Stimulated activated CD4-positive, alpha-beta T cell treated with anti-CD3 and anti-CD28 coated beads, Interleukin-15, amount 100 ng/mL, for 48 hours (primary cell): Measurements from ENCODE around the gene IFI6.
"Not testable (repeated sequence)": the region's sequence is repeated elsewhere in the genome, so short reads cannot be mapped to it uniquely, and the experiment has no call there.

Source experiments
- DNase-seq, 2 donors: peaks; one replicate each; pipeline ENCODE4 v3.0.0-alpha.2; 2020; ENCODE audit warnings: low read depth in 2 of 2

IFI6 gene, protein sequence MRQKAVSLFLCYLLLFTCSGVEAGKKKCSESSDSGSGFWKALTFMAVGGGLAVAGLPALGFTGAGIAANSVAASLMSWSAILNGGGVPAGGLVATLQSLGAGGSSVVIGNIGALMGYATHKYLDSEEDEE

DNA sequence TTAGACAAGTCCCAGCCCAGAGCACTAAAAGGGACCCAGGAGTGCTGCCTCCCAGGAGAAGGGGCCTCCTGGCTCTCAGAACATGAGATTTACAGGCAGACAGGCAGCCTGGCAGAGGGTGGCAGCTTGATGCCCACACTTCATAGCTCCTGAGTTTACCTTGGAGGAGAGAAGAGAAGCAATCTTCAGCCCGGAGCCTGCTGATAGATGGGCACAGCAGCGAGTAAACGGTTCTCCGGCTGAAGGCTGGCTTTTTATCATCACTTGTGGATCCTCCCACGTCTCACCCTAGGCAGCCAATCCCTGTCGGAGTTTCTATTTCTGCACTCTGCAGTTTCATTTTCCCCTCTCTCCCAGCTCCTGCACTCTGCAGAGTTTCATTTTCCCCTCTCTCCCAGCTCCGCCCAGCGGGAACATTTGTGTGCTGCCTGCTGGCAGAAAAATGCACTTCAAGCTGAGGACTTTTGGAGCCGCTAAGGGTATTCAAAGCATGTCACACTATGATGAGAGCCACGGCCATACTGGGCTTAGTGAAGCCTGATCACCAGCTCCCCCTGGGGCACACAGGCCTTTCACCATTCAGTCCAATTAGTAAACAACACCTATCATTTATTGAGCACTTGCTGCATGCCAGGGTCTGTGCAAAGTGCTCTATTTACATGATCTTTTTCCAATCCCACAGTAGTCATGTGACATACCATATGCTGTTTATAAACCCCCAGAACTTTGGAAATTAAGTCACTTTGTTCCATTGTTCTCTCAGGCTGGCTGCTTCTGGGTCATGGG is at the start of gene IFI6:
TSS of gene IFI6 (minus strand) at position 229 of the 786 bp plus-strand sequence. CDS start 2,878 bp downstream, outside the sequence.
- peak in 1 of 2 donors; percentile 60 for DNase-seq

DNA sequence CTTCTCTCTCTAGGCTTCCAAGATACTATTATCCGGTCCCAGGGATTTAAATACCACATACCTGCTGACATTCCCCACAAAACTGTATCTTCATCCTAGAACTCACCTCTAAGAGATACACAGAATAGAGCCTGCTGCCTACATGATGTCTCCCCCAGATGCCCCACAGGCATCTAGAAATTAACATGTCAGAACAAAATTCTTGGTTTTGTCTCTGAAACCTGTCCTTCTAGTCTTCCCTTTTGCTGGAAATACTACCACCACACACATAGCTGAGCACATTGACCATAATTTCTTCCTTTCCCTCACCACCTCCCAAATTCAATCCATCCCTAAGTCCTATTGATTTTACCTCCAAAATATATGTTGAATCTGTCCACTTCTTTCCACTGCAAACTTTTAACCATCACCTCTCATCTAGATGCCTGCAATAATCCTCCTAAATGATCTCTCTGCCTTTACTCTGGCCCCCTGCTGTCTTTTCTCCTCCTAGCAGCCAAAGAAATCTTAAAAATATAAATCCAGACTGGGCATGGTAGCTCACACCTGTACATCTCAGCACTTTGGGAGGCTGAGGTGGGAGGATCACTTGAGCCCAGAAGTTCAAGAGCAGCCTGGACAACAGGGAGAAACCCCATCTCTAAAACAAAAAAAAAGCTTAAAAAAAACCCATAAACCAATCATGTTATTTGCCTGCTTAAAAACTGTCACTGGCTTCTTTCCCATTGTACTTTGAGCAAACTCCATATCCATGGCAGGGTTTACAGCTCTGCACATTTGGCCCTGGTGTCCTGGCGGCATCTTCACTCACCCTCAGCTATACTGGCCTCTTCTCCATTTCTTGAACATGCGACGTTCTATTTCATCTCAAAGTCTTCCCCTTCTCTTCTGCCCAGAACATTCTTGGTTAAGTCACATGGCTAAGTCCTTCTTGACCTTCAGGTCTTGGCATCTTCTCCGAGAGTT is 47.6 kb upstream of the IFI6 start:
- no peak for DNase-seq

DNA sequence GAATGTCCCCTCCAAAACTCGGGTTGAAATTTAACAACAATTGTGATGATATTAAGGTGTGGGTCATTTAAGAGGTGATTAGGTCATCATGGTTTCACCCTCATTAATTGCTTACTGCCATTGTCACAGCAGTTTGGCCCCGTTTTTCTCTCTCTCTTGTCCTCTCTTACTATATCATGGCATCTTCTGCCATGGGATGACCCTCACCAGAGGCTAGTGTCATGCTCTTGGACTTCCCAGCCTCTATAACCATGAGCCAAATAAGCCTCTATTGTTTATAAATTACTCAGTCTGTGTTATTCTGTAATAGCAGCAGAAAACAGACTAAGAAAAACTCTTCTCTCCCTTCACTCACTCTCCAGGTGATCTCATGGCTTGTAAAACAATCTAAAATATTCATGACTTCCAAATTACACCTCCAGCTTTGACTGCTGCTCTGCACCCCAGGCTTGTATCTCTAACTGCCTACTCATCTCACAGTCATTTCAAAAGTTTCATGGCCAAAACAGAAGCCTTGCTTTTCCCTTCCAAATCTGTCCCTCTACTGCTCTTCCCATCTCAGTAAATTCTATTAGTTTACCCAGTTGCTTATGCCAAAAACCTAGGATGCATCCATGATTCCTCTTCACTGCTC is 44.4 kb upstream of the IFI6 start:
- DNase-seq, result no peak

DNA sequence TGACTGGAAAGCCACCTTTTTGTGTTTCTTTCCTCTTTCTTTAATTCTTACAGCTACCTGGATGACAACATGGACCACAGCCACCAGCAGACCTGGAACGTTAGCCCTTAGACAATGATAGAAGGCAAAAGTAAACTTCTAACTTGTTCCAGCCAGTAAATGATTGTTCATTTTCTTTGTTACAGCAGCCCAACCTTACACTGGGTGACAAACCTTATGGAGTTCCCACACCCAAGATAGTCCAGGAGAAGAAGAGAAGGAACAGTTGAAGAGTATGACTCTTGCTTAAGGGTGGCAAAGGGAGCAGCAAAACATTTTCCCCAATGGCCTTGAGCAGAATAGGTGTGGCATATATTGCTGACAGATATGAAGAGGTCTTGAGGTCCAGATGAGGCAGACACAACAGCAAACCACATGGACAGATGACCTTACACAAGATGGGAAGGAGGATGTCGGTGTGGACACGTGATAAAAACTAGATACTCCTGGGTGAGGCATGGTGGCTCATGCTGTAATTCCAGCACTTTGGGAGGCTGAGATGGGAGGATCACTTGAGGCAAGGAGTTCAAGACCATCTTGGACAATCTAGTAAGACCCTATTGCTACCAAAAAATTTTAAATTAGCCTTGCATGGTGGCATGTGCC is 42.0 kb upstream of the IFI6 start:
- DNase-seq, result no peak

DNA sequence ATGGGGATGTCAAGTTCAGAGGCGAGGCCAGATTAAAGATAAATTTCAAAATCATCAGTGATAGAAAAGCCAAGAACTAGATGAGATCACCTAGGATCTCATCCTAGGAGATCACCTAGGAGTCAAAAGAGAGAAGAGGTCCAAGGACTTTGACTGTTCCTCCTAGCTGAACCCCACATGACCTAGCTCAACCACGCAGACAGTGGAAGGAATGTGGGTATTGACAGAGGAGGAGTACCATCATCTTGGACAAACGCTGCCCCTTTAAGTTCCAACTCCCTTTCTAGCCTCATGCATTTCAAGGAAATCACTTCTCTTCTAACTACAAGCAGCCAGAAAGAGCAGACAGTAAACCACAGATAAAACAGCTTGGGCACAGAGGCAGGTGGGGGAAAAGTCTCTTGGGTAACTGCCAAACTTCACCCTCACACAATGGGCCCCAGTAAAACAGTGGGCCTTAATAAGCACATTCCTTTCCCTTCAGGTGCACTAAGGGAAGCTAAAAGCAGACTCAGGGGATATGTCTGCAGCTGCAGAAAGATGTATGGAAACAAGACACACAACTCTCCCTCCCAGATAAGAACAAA is 41.2 kb upstream of the IFI6 start:
- DNase-seq, result no peak

DNA sequence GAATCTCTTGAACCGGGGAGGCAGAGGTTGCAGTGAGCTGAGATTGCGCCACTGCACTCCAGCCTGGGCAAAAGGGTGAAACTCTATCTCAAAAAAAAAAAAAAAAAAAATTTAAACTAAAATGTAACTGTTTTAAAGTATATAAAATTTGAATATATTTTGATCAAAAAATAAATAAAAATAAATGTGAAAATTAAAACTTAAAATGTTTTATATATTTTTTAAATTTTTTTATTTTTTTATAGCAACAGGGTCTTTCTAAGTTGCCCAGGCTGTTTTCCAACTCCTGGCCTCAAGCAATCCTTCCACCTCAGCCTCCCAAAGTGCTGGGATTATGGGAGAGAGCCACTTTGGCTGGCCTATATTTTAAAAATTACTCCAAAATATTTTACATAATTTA is 38.6 kb upstream of the IFI6 start:
- DNase-seq, result no peak

DNA sequence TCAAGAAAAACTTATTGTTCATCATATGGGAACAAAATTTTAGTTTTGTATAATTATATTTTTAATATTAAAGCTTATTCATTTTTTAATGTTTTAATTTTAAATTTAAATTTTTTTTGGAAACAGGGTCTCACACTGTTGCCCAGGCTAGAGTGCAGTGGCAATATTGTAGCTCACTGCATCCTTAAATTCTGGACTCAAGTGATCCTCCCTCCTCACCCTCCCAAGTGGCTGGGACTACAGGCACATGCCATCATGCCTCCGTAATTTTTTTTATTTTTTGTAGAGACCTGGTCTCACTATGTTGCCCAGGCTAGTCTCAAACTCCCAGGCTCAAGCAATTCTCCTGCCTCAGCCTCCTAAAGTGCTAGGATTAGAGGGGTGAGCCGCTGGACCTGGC is 33.6 kb upstream of the IFI6 start:
- DNase-seq, result no peak

DNA sequence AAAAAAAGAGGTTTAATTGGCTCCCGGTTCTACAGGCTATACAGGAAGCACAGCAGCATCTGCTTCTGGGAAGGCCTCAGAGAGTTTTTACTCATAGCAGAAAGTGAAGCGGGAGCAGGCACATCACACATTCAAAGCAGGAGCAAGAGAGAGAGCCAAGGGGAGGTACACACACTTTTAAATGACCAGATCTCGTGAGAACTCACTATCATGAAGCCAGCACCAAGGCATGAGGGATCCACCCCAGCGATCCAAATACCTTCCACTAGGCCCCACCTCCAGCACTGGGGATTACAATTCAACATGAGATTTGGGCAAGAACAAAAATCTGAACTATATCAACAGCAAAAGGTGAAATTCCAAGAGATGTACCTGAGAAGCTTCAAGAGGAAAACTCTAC is 33.0 kb upstream of the IFI6 start:
- DNase-seq, result no peak

DNA sequence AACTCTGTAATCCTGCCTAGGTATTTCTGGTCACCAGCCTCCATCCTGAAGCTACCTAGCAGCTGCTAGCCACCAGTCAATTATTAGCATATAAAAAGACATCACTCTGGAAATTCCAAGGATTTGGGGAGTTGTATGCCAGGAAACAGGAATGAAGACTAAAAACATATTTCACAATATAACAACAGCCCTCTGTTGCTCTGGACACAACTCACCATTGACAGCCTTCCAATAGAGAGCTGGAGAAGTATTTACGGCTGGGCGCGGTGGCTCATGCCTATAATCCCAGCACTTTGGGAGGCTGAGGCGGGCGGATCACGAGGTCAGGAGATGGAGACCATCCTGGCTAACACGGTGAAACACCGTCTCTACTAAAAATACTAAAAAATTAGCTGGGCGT is 24.8 kb upstream of the IFI6 start:
- not testable (repeated sequence) for DNase-seq

DNA sequence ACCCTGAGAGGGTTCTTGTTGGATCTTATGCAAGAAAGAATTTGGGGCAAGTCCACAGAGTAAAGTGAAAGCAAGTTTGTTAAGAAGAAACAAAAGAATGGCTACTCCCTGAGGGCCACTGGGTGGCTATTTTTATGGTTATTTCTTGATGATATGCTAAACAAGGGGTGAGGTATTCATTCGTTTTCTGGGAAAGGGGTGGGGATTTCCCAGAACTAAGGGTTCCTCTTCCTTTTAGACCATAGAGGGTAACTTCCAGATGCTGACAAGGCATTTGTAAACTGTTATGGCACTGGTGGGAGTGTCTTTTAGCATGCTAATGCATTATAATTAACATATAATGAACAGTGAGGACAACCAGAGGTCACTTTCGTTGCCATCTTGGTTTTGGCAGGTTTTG is 18.2 kb upstream of the IFI6 start:
- DNase-seq, result no peak

DNA sequence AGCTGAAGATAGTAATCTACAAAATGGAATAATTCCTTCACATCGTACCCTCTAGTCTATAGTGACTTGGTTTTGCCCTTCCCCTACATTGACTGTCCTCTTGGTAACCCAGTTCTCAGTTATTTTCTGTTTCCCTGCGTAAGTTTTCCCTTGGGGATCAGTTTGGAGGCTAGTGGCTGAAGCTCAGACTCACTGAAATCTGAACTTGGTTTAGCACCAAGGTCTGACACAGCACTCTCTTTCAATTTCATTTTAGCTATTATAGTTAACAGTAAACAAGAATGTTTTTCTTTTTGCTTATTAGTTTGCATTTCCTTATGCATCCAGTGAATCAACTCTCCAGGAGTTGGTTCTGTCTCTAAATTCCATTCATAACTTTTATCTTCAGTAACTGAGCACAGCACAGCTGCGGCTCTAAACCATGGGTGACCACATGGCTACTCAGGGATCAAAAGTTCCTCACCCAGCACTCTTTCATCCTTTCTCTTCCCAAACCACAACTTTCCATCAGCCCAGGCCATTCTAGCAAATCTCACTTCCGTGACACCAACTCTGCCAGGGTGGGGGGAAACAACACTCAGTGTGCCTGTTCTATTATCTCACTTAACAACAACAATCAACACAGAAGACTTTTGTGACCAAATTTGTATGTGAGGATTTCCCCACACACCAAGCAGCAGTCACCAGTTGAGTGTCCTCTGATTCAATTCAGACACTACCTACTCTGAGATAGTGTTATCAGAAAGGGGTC is 17.6 kb upstream of the IFI6 start:
- no peak for DNase-seq

DNA sequence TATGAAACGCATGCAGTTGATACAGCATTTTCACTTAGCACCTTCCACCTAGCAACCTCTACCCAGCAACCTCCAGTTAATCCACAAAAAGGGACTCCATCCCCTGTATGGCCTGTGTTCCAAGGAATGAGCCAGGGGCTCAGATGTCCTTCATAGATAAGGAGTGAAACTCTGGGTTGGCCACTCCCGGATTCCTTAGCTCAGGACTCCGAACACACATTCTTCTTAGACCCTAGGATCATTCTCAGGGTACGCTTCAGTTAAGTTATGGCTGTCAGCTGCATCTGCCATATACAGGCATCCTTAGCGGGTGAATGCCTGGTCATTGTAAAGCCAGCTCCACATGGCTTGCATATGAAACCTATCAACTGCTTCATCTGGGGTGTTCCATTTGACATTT is 15.9 kb upstream of the IFI6 start:
- no peak for DNase-seq

DNA sequence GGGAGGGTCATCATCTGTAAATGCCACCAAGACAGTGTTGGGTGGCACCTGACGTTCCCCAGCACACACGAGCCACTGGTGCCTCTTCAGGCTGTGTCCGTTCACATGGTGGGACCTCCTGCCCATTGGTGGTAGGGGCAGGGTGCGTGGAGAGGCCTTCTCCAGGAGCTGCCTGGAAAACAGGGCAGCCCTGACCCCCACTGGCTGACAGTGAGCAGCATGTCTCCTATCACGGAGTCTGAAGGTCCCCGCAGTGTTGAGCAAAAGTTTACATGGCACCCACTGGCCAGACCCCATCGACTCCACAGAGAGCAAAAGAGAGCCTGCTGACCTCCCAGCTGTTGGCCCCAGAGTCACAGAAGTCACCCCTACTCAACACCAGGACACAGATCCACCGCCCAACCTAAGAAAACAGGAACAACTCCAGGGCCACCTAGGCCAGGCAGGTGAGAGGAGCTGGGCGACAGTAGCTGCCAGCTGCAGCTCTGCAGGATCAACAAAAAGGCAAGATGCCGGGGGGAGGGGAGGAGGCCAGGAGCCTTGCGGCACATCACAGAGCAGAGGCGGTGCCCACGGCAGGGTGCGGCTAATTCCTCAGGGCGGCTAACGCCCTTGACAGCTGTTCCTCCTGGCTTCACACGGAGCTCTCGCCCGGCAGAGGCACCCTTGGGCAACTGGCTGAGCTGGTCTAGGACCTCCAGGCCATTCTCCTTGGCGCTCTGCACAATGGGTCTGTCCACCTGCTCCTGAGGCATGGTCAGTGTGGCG is 14.4 kb upstream of the IFI6 start:
- DNase-seq, result no peak

DNA sequence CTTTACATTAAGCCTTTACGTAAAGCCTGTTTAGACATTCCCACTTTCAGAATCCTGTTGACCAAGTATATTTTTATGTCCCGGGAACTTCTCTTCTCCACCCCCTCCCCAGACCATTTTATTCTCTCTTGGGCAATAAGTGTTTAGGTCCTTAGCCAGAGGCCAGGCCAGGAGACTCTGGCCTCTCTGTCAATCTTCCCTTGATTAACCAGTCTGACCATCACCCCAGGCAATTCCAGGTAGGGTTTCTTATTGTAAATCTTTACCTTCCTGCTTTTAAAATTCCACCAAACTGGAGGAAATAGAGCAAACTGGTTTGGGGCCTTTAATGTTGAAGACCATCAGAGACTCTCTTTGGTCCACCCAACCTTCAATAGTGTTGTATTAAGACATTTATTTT is 12.2 kb upstream of the IFI6 start:
- no peak for DNase-seq

DNA sequence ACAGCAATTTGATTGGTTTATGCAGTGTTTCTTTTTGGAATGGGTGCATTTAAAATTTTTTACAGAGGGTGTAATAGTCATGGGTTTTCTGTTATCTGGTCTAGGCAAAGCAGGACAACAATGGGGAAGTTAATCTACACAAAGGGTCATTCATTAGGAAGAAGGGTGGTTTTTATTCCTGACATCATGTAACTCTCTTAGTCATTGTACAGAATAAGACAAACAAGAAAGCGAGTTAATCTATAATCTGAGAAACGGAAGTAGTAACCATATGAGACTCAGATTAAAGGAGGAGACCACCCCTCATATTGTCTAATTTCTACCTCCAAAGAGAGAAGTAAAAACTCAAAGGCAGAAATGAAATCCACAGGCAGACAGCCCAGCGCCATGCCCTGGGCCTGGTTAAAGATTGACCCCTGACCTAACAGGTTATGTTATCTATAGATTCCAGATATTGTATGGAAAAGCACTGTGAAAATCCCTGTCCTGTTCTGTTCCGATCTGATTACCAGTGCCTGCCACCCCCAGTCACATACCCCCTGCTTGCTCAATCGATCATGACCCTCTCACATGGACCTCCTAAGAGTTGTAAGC is 10.5 kb upstream of the IFI6 start:
- no peak for DNase-seq

DNA sequence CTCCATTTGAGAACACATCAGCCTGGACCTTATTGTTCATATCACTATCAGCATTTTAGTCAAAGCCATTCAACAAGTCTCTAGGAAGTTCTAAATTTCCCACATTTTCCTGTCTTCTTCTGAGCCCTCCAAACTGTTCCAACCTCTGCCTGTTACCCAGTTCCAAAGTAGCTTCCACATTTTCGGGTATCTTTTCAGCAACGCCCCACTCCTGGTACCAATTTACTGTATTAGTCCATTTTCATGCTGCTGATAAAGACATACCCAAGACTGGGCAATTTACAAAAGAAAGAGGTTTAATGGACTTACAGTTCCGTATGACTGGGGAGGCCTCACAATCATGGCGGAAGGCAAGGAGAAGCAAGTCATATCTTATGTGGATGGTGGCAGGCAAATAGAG is 9.6 kb upstream of the IFI6 start:
- not testable (repeated sequence) for DNase-seq

DNA sequence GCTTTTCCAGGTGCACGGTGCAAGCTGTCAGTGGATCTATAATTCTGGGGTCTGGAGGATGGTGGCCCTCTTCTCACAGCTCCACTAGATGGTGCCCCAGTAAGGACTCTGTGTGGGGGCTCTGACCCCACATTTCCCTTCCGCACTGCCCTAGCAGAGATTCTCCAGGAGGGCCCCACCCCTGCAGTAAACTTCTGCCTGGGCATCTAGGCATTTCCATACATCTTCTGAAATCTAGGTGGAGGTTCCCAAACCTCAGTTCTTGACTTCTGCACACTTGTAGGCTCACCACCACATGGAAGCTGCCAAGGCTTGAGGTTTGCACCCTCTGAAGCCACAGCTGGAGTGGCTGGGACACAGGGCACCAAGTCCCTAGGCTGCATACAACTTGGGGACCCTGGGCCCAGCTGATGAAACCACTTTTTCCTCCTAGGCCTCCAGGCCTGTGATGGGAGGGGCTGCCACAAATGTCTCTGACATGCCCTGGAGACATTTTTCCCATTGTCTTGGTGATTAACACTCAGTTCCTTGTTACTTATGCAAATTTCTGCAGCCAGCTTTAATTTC is 8.3 kb upstream of the IFI6 start:
- not testable (repeated sequence) for DNase-seq

DNA sequence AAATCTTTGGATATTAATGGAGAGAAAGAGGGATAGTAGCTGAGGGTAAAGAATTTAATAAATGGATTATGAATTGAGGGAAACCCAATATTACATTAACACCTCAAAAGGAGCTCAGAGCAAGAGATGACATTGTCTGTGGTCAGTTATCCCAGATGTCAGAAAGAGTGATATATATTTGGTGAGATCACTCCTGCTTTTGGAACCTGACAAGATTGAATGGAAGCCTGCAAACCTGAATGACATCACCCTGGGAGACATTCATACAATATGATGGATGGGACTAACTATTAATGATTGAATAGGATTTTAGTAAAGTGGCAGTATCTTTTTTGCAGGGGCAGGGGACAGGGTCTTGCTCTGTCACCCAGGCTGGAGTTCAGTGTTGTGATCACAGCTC is 6.8 kb upstream of the IFI6 start:
- no peak for DNase-seq

DNA sequence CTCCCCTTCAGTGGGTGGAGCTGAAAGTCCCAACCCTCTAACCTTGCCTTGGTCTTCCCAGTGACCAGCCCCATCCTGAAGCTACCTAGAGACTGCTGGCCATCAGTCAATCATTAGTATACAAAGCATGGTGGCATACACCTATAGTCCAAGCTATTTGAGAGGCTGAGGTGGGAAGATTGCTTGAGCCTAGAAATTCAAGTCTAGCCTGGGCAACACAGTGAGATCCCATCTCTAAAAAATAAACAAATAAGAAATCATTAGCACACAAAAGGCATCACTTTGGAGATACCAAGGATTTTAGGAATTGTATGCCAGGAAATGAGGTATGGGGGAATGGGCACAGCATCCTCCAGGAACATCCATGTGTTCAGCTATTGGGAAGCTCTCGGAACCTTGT is 4.4 kb upstream of the IFI6 start:
- no peak for DNase-seq
